ENCODE data around the gene ATP1A1.

ATP1A1 gene

GRCh38 chr1:116372651-116373430 lies at the start of gene ATP1A1:
TSS of gene ATP1A1 (plus strand) at chr1:116373244. CDS start at chr1:116373512, 268 bp downstream.
- peak; percentile 73 for DNase-seq

GRCh38 chr1:116323491-116323890 lies 49.6 kb upstream of the ATP1A1 start:
- no peak for DNase-seq

GRCh38 chr1:116324411-116324810 lies 48.6 kb upstream of the ATP1A1 start:
- DNase-seq, result no peak

GRCh38 chr1:116325104-116325503 lies 47.9 kb upstream of the ATP1A1 start:
- no peak for DNase-seq

- no peak for DNase-seq
Observed at GRCh38 chr1:116325922-116326321, 47.1 kb upstream of the ATP1A1 start.

- DNase-seq, result no peak
Observed at GRCh38 chr1:116326486-116326885, 46.6 kb upstream of the ATP1A1 start.

- DNase-seq, result no peak
Observed at GRCh38 chr1:116328671-116329070, 44.4 kb upstream of the ATP1A1 start.

- no peak for DNase-seq
Observed at GRCh38 chr1:116329524-116330341, 43.3 kb upstream of the ATP1A1 start.

- no peak for DNase-seq
Observed at GRCh38 chr1:116330342-116330652, 42.7 kb upstream of the ATP1A1 start.

- DNase-seq, result no peak
Observed at GRCh38 chr1:116330846-116331245, 42.2 kb upstream of the ATP1A1 start.

- no peak for DNase-seq
Observed at GRCh38 chr1:116331523-116331922, 41.5 kb upstream of the ATP1A1 start.

GRCh38 chr1:116332451-116332850 lies 40.6 kb upstream of the ATP1A1 start:
- DNase-seq, result no peak

- no peak for DNase-seq
Observed at GRCh38 chr1:116333171-116334014, 39.7 kb upstream of the ATP1A1 start.

GRCh38 chr1:116334015-116334547 lies 39.0 kb upstream of the ATP1A1 start:
- no peak for DNase-seq

- no peak for DNase-seq
Observed at GRCh38 chr1:116334868-116335635, 38.0 kb upstream of the ATP1A1 start.

- DNase-seq, result no peak
Observed at GRCh38 chr1:116335850-116336624, 37.0 kb upstream of the ATP1A1 start.

- DNase-seq, result no peak
Observed at GRCh38 chr1:116337398-116337797, 35.6 kb upstream of the ATP1A1 start.

GRCh38 chr1:116338400-116338799 lies 34.6 kb upstream of the ATP1A1 start:
- no peak for DNase-seq

GRCh38 chr1:116340506-116341231 lies 32.4 kb upstream of the ATP1A1 start:
- no peak for DNase-seq

GRCh38 chr1:116343019-116343418 lies 30.0 kb upstream of the ATP1A1 start:
- no peak for DNase-seq

GRCh38 chr1:116345011-116345410 lies 28.0 kb upstream of the ATP1A1 start:
- no peak for DNase-seq

All from NCI-H446 treated with DMSO at 0.1 percent for 48 hours (cell line).